Neural progenitor cell (in vitro differentiated cells): Measurements from ENCODE around the gene INPP5K.

Source experiments
- CTCF ChIP-seq: fragments of 200-600 bp; sonication (generic); IDR thresholded peaks from 2 replicates; pipeline ENCODE4 v1.5.1; 2017; ENCODE audit warnings: antibody characterized with exemption, mild to moderate bottlenecking
- EZH2 ChIP-seq: fragments of 200-600 bp; sonication (generic); IDR thresholded peaks from 2 replicates; pipeline ENCODE4 v1.6.1; 2017; ENCODE audit warnings: antibody characterized with exemption, mild to moderate bottlenecking, moderate library complexity

GRCh38 chr17:1480747-1481465 is 35.5 kb downstream of the INPP5K start:
- no peak for TF ChIP-seq CTCF
- TF ChIP-seq EZH2: no peak
